Activated naive CD4-positive, alpha-beta T cell treated with anti-CD3 and anti-CD28 coated beads for 36 hours (primary cell): ENCODE results near the gene BMF. TPM values are rescaled to one million over a fixed set of nuclear protein-coding genes. Genes with fewer than 3 reads are reported as not detected.

ENCODE experiments used
- CTCF ChIA-PET: fragments of 350-600 bp; sonication (Branson Sonifier 250); formaldehyde crosslinking; loops from one replicate; lab custom pipeline; 2021; ENCODE audit warnings: antibody characterized with exemption; lab: Charles Lee
- DNase-seq: peaks from one replicate; pipeline ENCODE4 v3.0.0-alpha.2; 2020
- H3K27ac Mint-ChIP-seq: one replicate; pipeline ENCODE4 v1.8.0; 2021; ENCODE audit warnings: mild to moderate bottlenecking, mixed read lengths
- H3K27me3 Mint-ChIP-seq: one replicate; pipeline ENCODE4 v1.8.0; 2021; ENCODE audit warnings: low read depth, mixed read lengths
- H3K36me3 Mint-ChIP-seq: one replicate; pipeline ENCODE4 v1.8.0; 2021; ENCODE audit warnings: low read depth, mixed read lengths
- H3K4me1 Mint-ChIP-seq: one replicate; pipeline ENCODE4 v1.8.0; 2021; ENCODE audit warnings: low read depth, mixed read lengths
- H3K4me3 Mint-ChIP-seq: one replicate; pipeline ENCODE4 v1.8.0; 2021; ENCODE audit warnings: mild to moderate bottlenecking, moderate library complexity, mixed read lengths
- H3K9me3 Mint-ChIP-seq: one replicate; pipeline ENCODE4 v1.8.0; 2021; ENCODE audit warnings: mixed read lengths
- intact Hi-C: fragments of 100-400 bp; cut with micrococcal nuclease; formaldehyde crosslinking; loops from one replicate; pipeline ENCODE4 v1.15.1; 2023
- total RNA-seq, 2 experiments: library from RNA; stranded (reverse); gene quantifications; one replicate each; pipeline ENCODE4 v1.2.3, GENCODE V29; 2021

Gene BMF
- total RNA-seq, 2 experiments from 2014 or later, result 9.4 to 10.3 TPM

DNA sequence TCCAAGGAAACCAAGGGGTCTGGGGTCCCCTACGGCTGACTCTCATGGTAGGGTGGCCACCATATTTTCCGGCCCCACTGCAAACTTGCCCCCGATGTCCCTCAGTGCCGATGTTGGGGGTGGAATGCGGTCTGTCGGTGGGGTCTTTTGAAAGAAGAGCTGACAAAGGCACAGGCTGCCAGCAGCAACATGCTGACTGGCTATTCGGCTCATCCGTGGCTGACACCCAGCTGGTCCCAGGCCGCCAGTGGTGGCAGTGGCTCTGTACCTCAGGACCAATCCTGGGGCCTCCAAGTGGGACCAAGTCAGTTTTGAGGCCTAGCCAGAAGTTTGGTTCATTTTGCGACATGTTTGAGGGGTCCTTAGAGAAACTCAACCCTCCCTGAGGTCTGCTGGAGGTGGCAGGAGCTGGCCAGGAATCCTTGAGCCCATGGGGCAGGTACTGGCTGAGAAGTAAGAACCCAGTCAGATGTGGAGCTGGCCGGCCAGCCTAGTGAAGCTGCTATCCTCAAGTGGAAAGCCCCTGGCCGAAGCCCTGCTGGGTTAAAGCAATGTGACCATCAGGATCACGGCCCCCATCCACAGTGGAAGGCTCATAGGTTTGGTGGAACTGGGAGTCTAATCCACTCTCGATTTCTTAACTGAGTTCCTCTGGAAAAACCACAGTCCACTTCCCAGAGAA, 17.8 kb downstream of the BMF start:
- intact Hi-C loops, result no loop called here
- Mint-ChIP-seq H3K27me3 (no peaks in the 10 kb centered on the region), H3K9me3 (no peaks in the 10 kb centered on the region), H3K4me3 (no peak overlapping the region), H3K36me3 (no peaks in the 10 kb centered on the region), H3K4me1 (peaks cover 12% of the 10 kb centered on the region), H3K27ac (no peak overlapping the region)
- CTCF ChIA-PET, result interaction anchor here (0.9 to 1.7 kb wide), 2 partner anchors 13 to 16 kb away, joined by 3 to 5 read pairs; no protein-coding TSS in a partner anchor
- no peak for DNase-seq

- CTCF ChIA-PET, result interaction anchor here (1.7 kb wide), 2 partner anchors 15 to 42 kb away, joined by 4 to 5 read pairs; no protein-coding TSS in a partner anchor
- no peaks in the 10 kb centered on the region for H3K9me3 Mint-ChIP-seq
- no peak overlapping the region for H3K4me3 Mint-ChIP-seq
- H3K27ac Mint-ChIP-seq, result no peak overlapping the region
- H3K36me3 Mint-ChIP-seq, result no peaks in the 10 kb centered on the region
- intact Hi-C loops, result no loop called here
- H3K4me1 Mint-ChIP-seq, result peaks cover 5% of the 10 kb centered on the region
- peaks cover 13% of the 10 kb centered on the region for H3K27me3 Mint-ChIP-seq
- DNase-seq, result no peak
Measured at GRCh38 chr15:40088929-40089755, 19.5 kb downstream of the BMF start.

GRCh38 chr15:40087991-40088928, 20.4 kb downstream of the BMF start:
- H3K4me3 Mint-ChIP-seq, result no peak overlapping the region
- DNase-seq, result no peak
- H3K27me3 Mint-ChIP-seq, result peaks cover 18% of the 10 kb centered on the region
- intact Hi-C loops, result no loop called here
- H3K27ac Mint-ChIP-seq, result no peak overlapping the region
- H3K36me3 Mint-ChIP-seq, result no peaks in the 10 kb centered on the region
- H3K4me1 Mint-ChIP-seq, result peaks cover 5% of the 10 kb centered on the region
- no peaks in the 10 kb centered on the region for H3K9me3 Mint-ChIP-seq
- CTCF ChIA-PET, result interaction anchor here (0.7 to 1.7 kb wide), 3 partner anchors 11 to 233 kb away, joined by 4 to 5 read pairs (median 5); no protein-coding TSS in a partner anchor

DNA sequence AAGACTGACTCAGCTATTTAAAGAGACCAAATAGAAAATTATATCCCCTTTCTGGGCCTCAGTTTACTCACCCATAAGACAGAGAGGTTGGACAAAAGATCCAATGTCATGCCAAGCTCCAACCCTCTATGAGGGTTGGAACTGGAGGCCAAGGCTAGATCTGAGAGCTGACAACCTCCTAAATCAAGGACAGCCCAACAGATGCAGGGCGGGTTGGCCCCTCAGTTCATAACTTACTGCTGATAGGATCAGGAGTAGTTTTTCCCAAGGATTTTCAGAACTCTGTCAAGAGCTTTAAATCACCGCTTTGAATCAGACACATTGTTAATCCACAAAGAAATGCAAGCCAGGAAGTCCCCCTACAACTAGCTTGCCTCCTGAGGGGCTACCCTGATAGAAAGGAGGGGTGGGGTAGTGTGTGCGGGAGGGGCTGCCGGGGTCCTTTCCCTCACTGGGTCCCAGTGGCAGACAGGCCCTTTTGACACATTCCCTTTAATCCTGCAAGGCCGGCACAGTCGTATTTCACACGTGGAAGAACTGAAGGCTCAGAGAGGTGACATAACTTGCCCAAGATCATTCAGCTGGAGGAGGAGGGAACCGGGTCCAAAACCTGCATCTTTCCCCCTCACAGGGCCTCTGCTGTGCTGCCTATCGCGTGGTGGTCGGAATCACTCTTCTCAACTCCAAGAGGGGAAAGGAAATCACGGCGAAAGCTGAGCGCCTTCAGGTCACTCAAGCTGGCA, 21.4 kb downstream of the BMF start:
- no peak for DNase-seq
- Mint-ChIP-seq H3K4me1 (peaks cover 10% of the 10 kb centered on the region), H3K27ac (no peak overlapping the region), H3K4me3 (no peak overlapping the region), H3K36me3 (no peaks in the 10 kb centered on the region), H3K9me3 (no peaks in the 10 kb centered on the region), H3K27me3 (peaks cover 23% of the 10 kb centered on the region)
- CTCF ChIA-PET, result interaction anchor here (0.7 to 1.7 kb wide), 7 partner anchors 12 to 187 kb away, joined by 3 to 8 read pairs (median 4); no protein-coding TSS in a partner anchor
- intact Hi-C loops, result no loop called here

DNA sequence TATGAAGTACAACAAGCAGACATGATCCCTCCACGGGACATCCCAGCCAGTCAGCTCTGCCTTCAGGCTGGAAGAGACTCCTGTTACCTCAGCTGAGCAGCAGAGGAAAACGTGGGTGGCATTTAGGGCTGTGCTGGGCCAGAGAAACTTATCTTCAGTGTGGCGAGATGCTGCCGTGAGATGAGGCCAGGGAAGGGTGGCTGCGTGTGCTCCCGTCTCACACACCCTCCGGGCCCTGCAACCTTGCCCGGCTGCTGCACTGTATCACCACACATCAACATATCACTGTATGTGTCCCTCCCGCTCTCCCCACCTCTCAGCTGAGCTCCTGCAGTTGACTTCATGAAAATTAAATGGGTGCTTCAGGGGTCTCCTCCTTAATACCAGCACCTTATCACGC, 23.4 kb downstream of the BMF start:
- Mint-ChIP-seq H3K27me3 (peaks cover 34% of the 10 kb centered on the region), H3K4me1 (peaks cover 27% of the 10 kb centered on the region), H3K4me3 (no peak overlapping the region), H3K36me3 (no peaks in the 10 kb centered on the region), H3K27ac (no peak overlapping the region), H3K9me3 (no peaks in the 10 kb centered on the region)
- intact Hi-C loops, result no loop called here
- no peak for DNase-seq
- CTCF ChIA-PET, result interaction anchor here (0.6 kb wide), 1 partner anchor 165 kb away, joined by 3 read pairs; no protein-coding TSS in a partner anchor

DNA sequence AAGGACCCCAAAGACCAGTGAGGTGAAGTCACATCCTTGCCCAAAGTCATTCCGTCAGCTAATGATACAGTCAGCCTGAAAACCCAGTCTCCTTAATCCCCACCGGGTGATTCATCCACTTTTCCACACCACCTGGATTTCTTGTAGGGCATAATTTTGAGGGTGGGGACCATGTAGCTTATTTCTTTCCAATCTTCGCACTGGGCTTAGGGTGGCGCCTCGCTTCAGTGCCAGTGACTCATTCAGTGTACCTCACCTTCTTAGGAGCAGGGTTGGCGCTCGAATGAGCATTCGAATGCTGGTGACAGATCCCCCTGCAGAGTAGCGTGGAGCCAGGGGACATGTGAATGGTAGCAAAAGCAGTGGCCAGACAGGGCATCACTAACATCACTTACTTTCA, 24.0 kb downstream of the BMF start:
- no peak for DNase-seq
- intact Hi-C loops, result no loop called here

DNA sequence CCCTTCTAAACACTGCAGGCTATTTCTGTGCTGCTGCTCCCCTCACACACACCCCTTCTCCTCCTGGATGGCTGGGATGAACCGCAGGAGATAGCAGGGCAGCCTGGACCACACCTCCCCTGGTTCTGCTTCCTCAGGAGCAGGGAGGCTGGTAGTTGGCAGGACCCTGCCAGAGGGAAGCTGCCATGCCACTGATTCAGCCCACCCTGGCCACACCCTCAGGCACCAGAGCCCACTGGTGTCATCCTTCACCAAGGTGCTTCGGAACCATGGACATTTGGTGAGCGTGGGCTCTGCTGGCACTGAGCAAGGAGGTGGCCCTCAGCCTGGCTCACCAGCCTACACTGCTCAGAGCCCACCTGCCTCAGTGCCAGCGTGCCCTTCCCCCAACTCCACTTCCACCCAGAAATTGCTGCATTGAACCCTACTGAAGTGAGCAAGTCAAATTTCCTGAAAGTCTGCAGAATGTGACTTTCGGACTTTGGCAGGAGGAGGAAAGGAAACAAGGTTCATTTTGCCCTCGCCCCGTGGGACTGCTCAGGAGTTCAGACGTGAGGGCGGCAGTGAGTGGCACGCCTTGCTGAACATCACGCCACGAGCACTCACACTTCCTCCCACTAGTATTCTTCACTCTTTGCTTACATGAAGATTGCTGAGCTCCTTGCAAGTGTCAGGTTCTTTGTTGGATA, 26.3 kb downstream of the BMF start:
- Mint-ChIP-seq H3K36me3 (no peaks in the 10 kb centered on the region), H3K27me3 (peaks cover 35% of the 10 kb centered on the region), H3K4me3 (no peak overlapping the region), H3K9me3 (no peaks in the 10 kb centered on the region), H3K27ac (no peak overlapping the region), H3K4me1 (peaks cover 29% of the 10 kb centered on the region)
- intact Hi-C loops, result no loop called here
- CTCF ChIA-PET, result interaction anchor here (1.1 to 1.4 kb wide), 3 partner anchors 22 to 37 kb away, joined by 3 to 4 read pairs (median 4); no protein-coding TSS in a partner anchor
- no peak for DNase-seq

More for the DNA sequence above, 24.0 kb downstream of the BMF start:
- no peaks in the 10 kb centered on the region for H3K36me3 Mint-ChIP-seq
- H3K27me3 Mint-ChIP-seq, result peaks cover 34% of the 10 kb centered on the region
- no peak overlapping the region for H3K27ac Mint-ChIP-seq
- H3K4me3 Mint-ChIP-seq, result no peak overlapping the region
- CTCF ChIA-PET, result interaction anchor here (0.6 kb wide), 1 partner anchor 165 kb away, joined by 3 read pairs; no protein-coding TSS in a partner anchor
- H3K9me3 Mint-ChIP-seq, result no peaks in the 10 kb centered on the region
- H3K4me1 Mint-ChIP-seq, result peaks cover 29% of the 10 kb centered on the region

GRCh38 chr15:40081691-40082194, 26.9 kb downstream of the BMF start:
- intact Hi-C loops, result loop anchor here (2.0 kb wide), 1 partner anchor 15 kb away; no protein-coding TSS in a partner anchor
- H3K27me3 Mint-ChIP-seq, result peaks cover 35% of the 10 kb centered on the region
- no peak overlapping the region for H3K27ac Mint-ChIP-seq
- no peaks in the 10 kb centered on the region for H3K9me3 Mint-ChIP-seq
- CTCF ChIA-PET, result interaction anchor here (1.1 to 1.4 kb wide), 3 partner anchors 23 to 36 kb away, joined by 3 to 4 read pairs (median 4); no protein-coding TSS in a partner anchor
- peak overlapping the region; percentile 47 for H3K4me3 Mint-ChIP-seq
- H3K4me1 Mint-ChIP-seq, result peaks cover 29% of the 10 kb centered on the region
- H3K36me3 Mint-ChIP-seq, result no peaks in the 10 kb centered on the region
- DNase-seq, result peak; percentile 40

DNA sequence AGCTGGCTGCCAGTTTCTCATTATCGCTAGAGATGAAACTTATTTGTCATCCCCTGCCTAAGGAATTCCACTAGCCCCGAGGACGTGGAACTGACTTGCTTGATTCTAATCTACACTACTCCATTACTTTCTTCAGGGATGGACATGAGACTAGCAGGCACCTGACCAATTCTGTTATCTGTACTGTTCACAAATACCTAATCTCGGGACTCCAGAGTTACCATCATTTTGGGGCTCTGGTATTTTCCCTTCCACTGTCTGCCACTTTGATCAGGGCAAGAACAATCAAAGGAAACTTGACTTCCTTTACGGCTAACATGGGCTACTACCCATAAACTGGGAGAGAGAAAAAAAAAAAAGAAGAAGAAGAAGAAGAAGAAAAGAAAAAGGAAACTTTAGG, 27.8 kb downstream of the BMF start:
- Mint-ChIP-seq H3K27ac (no peak overlapping the region), H3K9me3 (no peaks in the 10 kb centered on the region), H3K27me3 (peaks cover 35% of the 10 kb centered on the region), H3K36me3 (no peaks in the 10 kb centered on the region), H3K4me3 (no peak overlapping the region), H3K4me1 (peaks cover 29% of the 10 kb centered on the region)
- CTCF ChIA-PET, result no interaction called here
- intact Hi-C loops, result loop anchor here (2.0 kb wide), 1 partner anchor 16 kb away; no protein-coding TSS in a partner anchor
- no peak for DNase-seq

GRCh38 chr15:40080104-40080503, 28.6 kb downstream of the BMF start:
- intact Hi-C loops, result loop anchor here (2.0 kb wide), 1 partner anchor 17 kb away; no protein-coding TSS in a partner anchor
- Mint-ChIP-seq H3K36me3 (no peaks in the 10 kb centered on the region), H3K9me3 (no peaks in the 10 kb centered on the region), H3K4me1 (peaks cover 25% of the 10 kb centered on the region), H3K27ac (no peak overlapping the region), H3K27me3 (peaks cover 31% of the 10 kb centered on the region), H3K4me3 (no peak overlapping the region)
- CTCF ChIA-PET, result interaction anchor here (1.7 kb wide), 1 partner anchor 25 kb away, joined by 5 read pairs; no protein-coding TSS in a partner anchor
- no peak for DNase-seq
